GDM1 (cell line): ENCODE data around the gene CUZD1.

Experiments used
- DNase-seq: peaks from one replicate; lab custom pipeline; 2025; lab: John Stamatoyannopoulos, UW

CUZD1 gene

DNA sequence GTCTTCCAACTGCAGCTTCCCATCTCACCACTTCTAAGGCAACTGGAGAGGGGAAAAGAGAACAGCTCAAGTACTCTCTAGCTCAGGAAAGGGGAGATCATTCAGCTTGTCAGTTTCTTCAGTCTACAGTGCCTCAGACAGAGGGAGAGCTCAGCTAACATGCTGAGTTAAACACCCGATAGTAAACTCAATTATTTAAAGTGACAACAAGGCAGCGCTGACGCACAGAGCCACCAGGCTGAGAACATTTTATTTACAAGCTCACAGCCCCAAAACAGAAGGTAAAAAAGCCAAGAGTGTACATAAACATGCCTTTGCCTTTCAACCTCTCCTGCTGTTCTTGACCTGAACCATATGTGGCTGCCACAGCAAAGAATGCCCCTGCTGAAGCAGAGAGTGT lies 10.1 kb upstream of the CUZD1 start:
- DNase-seq, result no peak

DNA sequence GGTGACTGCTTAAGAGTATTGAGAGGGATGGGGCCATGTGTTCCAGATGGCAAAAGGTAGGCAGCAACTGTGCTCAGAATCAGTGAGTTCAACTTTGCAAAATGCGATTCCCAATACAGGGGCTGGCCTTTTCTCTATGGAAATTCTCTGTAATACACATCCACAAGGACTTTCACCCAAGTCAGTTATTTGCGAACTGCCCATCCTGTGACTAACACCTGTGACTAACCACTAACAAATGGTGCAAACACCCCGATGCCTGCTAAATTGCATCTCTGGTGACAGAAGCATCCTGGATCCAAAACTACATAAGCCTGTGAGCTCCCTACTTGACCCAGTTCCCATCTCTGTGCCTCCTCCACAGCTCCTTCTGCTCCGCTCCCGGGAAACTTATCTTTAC lies 9.0 kb upstream of the CUZD1 start:
- no peak for DNase-seq

DNA sequence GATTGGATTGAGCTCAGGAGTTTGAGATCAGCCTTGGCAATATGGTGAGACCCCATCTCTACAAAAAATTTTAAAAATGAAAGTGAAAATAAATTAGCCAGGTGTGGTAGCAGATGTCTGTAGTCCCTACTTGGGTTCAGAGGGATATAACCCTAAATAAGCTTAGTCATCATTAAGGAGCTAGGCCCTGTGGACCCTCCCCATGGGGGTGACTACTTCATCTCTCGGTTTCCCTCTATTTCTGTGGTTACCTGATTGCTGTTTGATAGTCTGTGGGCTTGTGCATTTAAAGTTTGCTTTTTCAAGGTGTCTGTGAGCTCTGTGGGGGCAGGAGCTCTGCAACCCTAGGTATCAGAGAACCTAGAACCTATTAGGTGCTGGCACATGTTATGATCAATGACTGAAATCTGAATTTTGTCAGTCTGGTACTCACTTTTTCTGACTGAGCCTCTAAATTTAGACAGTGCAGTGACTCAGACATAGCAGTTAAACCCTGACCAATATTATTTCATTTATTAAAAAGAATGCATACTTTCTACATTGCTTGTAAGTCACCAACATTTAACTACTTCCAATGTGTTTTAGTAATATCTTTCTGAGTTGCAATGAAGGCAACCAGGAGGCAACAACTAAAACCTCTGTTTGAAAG lies 8.1 kb upstream of the CUZD1 start:
- DNase-seq, result no peak

DNA sequence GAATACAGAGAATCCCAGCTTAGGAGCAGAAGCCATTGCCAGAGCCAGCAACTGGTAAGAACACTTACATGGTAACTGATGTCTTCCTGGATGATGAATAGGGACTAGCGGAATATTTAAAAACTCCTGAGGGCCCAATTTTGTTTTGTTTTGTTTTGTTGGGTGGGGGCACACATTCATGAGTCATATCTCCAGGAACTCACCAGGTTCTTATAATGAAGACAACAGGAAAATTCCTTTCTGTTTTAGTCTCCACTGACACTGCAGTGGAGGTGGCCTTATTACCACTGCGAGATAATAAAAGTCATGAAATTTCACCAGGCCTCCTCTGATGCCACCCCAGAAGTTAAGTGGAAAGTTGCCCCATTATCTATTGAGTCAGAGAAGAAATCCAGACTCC lies 6.6 kb upstream of the CUZD1 start:
- no peak for DNase-seq

DNA sequence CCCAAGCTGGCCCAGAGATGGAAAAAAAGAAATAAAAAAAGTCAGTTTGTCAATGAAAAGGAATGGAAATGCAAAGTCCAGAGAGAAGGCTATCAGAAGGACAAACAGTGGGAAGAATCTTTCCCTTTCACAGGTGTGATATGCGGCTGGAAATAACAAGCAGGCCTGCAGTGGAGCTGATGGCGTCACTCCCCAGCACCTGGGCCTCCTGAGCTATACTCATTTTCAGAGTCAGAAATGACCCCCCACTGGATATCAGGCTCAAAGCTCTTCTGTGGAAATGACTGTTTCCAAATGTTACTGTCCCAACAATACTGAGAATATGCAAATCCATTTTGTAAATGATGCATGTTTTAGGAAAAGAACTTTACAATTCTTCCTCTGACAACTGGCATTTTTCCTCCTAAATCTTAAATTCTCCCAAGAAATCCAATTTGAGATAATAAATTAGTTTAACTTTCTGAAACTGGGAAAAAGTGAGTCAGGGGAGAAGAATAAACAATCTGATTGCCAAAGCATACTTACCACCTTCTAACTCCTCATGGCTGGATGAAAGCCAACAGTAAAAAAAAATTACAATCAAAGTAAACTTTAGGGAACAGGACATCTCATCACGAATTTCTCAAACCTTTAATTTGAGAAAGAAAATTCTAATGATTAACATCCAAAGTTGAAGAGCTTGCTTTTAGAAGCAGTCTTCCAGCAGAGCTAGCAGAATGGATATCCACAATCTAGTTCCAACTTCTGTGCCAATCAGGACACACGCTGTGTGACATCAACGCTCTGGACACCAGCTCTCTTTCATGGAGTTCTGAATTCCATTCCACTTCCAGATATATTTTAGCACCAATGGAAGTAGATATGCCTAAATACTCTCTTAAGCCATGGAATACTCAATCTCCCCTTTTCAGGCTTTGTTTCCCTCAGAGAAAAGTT lies 5.3 kb upstream of the CUZD1 start:
- no peak for DNase-seq

DNA sequence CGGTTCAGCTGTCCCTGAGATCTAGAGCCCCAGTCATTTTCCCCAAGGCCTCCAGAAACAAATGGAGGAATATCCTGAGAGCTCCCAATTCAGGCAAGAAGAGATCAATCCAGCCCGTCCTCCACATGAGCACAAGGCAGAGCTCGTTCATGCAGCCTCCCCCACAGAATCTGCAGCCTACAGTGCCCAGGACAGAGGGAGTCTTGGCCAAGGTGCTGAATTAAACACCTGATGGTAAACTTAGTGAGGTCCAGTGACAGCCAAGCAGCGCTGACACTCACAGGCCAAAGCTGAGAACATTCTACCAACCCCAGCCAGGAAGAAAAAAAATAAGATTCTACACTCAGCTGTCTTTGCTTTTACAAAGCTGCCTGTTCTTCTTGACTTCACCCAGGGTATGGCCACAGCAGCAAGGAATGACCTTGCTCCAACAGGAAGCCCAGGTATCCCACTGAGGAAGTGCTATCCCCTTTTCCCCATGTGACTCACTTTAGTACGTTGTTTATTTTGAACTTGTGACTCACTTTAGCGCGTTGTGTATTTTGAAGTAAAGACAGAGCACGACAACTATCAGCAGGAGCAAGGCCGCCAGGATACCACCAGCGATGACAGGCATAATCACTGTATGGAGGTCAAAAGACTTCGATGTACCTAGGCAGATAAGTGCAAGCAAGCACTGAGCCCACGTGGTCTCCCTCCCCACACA lies 4.4 kb upstream of the CUZD1 start:
- DNase-seq, result no peak

DNA sequence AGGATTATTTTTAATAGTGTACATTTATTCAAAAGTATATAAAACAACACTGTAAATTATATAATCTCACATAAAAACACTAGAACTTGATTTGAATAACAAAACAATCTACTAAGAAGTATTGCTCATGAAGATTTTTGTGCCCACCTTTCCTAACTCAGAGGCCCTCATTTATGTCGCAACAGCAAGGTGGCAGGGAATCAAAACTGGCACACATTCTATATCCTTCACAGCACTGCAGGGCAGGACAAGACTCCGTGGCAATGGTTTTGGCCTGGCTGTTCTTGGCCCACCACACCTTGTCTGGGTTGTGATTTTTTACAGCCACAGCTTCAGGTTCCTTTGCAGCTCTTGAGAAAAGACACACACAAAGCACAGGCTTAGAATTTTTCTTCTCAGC lies 3.4 kb upstream of the CUZD1 start:
- DNase-seq, result no peak

DNA sequence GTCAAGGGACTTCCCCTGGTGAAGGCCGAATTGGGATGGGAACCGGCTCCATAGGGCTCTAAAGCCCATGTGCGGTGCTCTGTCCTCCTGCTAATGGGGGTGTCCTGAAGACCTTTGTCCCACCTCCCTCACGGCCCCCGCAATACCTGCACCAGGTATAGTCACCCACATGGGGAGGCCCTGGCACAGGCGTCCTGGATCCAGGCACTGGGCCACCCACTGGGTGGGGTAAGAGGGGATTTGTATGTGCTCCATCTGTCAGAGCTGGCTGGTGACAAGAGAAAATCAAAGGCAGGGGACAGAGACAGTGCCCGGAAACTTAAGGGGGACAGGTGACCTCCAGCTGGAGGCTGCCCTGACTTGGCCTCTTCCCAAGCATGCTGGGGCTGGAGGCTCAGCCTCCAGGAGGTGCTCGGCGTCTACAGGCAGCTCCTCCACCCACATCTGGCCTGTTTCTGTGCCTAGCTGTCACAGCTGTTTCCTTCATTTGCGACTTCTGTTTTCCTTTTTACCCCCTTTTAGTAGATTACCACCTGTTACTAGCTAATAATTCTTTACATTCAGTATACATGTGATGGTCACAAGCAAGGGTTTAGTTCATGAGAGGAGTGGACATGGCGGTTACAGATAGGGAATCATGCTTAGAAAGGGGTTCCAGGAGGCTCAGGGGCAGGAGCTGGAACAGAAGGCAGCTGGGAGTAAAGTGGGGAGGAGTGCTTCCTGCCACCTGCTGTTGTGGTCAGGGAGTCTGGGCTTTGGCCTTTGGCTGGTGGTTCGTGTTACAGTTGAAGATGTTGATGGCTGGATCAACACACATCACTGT lies 2.3 kb upstream of the CUZD1 start:
- no peak for DNase-seq

DNA sequence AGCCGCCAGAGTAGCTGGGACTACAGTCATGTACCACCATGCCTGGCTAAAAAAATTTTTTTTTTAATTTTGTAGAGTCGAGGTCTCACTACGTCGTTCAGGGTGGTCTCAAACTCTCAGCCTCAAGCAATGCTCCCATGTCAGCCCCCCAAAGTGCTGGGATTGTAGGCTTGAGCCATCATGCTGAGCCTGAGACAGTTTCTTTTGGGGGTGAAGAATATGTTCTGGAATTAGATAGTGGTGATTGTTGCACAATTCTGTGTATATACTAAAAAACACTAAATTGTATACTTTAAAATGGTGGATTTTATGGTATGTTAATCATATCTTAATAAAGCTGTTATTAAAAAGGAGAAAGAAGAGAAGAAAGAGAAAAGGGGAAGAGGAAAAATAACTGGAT lies 1.5 kb downstream of the CUZD1 start:
- no peak for DNase-seq

DNA sequence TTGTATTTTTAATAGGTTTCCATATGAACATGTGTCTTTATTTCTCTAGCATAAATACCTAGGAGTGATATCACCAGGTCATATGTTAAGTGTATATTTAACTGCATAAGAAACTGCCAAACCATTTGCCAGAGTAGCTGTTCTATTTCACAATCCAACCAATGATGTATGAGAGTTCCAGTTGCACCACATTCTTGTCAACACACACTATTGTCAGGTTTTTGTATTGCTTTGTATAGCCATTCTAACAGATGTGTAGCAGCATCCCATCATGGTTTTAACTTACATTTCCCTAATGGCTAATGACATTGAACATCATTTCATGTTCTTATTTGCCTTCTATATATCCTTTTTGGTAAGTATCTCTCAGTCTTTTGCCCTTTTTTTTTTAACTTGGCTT lies 4.1 kb downstream of the CUZD1 start:
- DNase-seq, result no peak

DNA sequence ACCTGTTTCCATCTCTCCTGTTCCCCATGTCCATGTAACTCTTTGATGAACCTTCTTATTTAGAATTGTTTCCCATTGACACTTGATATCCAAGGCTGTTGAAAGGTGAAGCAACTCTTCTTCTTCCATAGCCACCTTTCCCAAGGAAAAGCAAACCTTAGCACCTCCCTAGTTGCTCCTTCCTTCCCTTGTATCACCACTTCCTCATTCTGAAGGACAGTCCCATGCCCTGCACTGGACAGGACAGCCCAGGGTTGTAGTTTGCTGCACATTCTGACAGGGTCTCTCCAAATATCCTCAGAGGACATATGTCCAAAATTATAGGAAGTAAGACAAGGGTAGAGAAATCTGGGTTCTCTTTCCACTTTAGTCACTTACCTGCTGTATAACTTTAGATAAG lies 6.2 kb downstream of the CUZD1 start:
- DNase-seq, result no peak

DNA sequence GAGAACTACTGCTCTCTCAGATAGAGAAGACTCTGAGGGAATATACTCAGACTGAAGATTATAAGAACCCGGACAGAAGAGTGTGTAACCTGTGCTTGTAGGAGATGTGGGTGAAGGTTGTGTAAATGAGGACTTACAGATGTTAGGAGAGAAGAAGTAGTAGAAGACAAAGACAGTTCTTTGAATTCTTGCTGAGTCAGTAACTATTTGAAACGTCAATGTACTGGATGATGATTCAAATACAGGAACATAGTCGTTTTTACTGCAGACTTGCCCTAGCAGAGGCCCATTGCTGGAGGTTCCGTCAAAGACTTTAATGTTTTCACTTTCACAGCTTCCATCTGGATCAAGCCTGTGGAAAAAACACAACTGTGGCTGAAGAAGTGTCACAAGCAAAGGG lies 6.8 kb downstream of the CUZD1 start:
- DNase-seq, result no peak

DNA sequence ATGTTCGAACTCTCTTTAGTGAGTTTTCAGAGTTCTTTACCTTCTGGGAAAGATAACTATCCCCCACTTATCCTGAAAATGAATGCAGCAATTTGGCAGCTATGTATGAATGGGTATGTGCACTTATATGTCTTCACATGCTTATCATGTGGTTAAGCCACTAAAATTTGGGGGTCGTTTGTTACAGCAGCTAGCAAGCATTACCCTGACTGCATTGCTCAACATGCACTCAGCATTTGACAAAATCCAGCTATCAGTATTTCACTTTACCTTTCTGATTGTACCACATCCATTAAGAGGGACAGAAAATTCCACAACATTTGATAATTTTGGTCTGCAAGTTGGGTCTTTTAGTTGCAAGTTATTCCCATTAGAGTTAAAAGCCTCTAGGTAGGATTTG lies 9.7 kb downstream of the CUZD1 start:
- no peak for DNase-seq

DNA sequence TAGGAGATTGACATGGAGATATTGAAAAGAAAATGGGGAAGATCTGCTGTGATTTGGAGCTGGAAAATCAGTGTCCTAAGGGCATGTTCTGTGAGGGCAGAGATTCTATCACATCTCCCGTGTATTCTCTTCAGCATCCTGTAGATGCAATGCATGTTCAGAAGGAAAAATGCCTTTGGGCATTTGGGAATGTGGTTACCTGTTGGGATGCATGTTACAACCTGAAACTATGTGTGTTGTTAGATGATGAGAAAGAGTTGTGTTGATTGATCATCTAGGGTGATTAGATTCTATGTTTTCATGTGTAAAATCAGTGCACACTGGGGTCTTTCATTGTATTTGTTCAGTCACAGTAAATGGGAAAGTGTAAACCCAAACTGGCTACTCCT lies 14.7 kb downstream of the CUZD1 start:
- DNase-seq, result no peak

DNA sequence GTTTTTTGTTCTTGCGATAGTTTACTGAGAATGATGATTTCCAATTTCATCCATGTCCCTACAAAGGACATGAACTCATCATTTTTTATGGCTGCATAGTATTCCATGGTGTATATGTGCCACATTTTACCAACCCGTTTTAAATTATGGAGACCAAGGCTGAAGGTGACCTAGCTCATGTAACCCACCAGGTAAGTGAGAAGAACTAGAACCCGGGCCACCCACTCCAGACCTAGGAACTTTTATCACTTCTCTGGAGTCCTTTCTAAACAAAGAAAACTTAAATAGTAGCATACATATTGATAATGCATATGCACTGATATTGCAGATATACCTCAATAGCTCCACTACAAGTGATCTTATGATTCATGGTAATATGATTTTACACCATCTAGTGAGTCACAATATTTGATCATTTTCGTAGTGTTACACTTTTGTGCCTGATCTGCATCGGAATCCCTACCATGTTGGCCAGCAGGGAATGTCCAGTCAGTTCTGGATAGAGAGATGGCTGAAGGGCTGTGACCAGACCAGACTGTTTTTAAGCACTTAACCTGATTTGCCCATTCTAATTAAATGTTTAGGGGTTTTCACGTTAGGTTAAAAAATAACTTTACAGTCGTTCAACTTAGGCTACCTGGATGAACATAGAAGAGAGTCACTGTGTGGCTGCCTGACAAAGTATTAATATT lies 15.2 kb downstream of the CUZD1 start:
- DNase-seq, result no peak

DNA sequence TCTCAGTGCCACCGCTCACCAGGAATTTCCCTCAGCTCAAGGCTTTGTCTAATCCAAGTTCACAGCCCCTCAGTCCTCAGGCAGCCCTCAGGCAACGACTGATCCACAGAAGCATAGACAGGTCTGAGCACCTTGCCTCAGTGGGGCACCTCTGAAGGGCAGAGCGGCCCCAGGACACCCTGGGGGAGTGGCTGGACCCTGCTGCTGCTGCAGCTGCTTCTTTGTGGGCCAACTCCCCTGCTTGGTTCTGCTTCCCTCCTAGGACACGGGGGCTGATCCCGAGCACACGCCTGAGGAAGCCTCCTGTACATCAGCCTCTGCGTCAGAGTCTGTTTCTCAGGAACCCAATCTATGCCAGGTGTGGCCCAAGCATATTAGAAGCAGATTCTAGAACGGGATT lies 16.2 kb downstream of the CUZD1 start:
- no peak for DNase-seq

DNA sequence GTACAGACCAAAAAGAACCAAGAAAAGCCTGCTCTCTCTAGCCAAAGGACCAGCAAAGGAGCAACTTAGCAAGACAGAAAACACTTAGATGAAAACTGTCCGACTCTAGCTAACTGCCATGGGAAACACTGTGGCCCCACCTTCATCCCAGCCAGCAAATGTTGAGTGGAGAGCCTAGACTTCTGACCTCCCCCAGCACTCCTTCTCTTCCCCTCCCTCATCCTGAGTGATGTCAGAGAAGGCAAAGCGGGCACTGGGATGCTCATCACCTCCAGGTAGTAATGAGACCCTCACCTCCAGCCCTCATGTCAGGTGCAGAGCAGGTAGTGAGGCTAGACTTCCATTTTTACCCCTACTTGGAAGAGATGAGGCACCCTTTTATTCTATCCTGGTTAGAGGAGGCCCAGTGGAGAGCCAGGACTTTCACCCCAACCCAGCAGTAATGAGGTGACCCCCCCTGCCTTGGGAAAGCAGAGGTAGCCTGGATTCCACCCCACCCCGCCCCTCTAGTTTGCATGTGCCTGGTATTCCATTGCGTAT lies 16.9 kb downstream of the CUZD1 start:
- no peak for DNase-seq

DNA sequence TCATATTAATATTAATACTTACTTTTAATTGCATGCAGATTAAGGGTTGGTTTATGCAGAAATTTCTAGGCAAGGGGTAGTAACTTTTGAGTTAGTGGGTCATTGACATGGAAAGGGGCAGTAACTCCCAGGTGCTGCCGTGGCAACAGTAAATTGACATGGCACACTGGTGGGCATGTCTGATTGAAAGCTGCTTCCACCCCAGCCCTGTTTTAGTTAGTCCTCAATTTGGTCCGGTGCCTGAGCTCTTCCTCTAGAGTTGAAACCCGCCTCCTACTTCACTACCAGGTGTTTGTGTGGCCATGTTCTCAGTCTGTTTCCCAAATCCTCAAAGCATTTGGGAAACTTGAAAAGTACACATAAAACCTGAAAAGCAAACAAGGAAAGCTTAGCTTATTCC lies 18.4 kb downstream of the CUZD1 start:
- no peak for DNase-seq

DNA sequence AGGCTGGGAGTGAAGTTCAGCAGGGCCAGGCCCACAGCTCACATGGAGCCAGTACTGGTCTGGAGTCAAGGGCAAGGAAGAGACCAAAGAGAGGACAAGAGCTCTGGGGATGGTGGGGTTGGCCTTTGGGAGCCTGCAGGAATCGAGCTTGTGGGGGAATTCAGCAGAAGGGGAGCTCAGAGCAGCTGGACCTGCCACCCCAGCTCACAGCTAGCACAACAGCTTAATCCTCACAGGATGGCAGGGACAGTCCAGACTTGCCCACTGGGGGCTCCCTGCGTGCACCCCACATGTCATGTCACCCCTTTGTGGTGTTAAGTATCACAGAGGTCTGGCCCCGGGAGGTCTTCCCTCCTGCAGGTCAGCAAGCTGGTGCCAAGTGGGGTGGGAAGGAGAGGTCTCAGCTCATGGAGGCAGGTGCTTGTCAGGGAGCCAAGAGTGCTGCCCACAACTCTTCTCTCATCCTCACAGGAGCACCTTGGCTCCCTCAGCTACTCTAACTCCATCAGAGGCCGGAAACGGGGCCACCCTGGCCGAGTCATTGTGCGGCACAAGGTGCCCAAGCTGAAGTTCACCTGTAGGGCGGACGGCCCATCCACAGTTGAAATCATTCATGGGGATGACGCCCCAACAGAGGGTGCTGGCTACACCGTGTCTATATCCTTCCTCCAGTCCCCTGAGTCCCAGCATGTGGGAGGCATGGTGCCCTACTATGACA lies 22.5 kb downstream of the CUZD1 start:
- DNase-seq, result no peak

DNA sequence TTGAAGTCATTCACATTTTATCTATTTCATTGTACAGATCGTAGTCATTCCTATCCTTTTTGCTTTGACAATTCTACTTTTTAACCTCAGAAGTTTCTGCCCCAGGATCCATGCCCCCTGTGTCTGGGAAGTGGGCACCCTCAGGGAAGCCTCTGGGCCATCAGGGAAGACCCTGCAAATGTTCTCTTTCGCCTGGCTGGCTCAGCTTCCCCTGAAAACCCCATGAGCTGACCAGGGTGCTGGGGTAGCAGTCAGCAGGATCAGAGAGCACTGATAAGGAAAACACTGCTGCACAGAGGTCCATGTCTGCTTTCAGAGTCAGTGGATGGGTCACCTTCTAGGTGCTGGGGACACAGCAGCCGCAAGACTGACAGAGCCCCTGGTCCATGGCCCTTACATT lies 23.8 kb downstream of the CUZD1 start:
- DNase-seq, result no peak

DNA sequence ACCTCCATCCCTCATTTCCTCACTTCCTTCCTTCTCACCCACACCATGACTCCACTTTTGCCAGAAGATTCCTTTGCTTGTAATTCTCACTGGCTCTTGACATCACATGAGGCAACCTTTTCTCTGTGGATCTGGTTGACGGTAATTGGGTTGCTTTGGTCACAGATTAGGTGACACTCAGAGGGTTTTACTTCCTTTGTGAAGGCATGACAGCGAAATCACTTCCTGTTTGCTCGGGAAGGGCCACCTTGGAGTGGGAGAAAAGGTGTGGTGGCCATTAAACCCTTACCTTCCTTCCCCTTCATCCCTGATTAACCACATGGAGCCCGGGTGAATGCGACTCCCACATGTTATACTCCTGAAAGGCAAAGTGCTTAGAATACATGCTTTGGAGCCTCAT lies 30.2 kb downstream of the CUZD1 start:
- no peak for DNase-seq
